HCT116 (cell line): ENCODE measurements around the gene MYL3. TPM values are rescaled to one million over a fixed set of nuclear protein-coding genes. Genes with fewer than 3 reads are reported as not detected.

Experiments
- ATAC-seq: fragments of 200-7000 bp; cut with Tn5 transposase; 2 replicates; pipeline ENCODE4 v1.9.1; 2020; ENCODE audit warnings: mild to moderate bottlenecking, moderate library complexity
- BruUV-seq: library from RNA; stranded (reverse); fragments of 400-500 nt; replicated peaks from 2 replicates; lab custom pipeline; 2021; lab: Mats Ljungman, UMichigan
- CTCF ChIA-PET: fragments of 300-600 bp; sonication (Branson Sonifier 250); formaldehyde crosslinking; loops from one replicate; lab custom pipeline; 2021; ENCODE audit warnings: antibody characterized with exemption; lab: Charles Lee
- POLR2A ChIA-PET: fragments of 300-600, 350-600 bp; sonication (Branson Sonifier 250); formaldehyde crosslinking; loops from one replicate; lab custom pipeline; 2021; ENCODE audit warnings: antibody characterized with exemption; lab: Charles Lee
- RAD21 ChIA-PET, 2 experiments: fragments of 300-600 bp; sonication (Branson Sonifier 250); formaldehyde crosslinking; loops; one replicate each; lab custom pipeline; 2023; ENCODE audit warnings: low total read pairs in 2 of 2; ENCODE audit not compliant: uncharacterized antibody in 2 of 2, unreplicated experiment in 2 of 2, low non-redundant PET in 1 of 2; lab: Charles Lee
- DNase-seq: peaks from one replicate; pipeline ENCODE4 v3.0.0-alpha.2; 2010; ENCODE audit warnings: low read depth, low spot score
- H2AFZ ChIP-seq: fragments of 200-600 bp; shearing (Covaris generic), sonication (generic); 2 replicates; pipeline ENCODE4 v1.6.1; 2017; ENCODE audit warnings: low read depth, mixed run types, mixed read lengths, antibody characterized with exemption, low read length; ENCODE audit not compliant: poor library complexity, severe bottlenecking
- H3K27ac ChIP-seq: 2 replicates; pipeline ENCODE4 v1.5.1; 2012; ENCODE audit warnings: low read depth, low read length
- H3K27me3 ChIP-seq: fragments of 200-600 bp; sonication (generic); 2 replicates; pipeline ENCODE4 v1.6.1; 2016; ENCODE audit warnings: mixed run types, low read length, mixed read lengths; ENCODE audit not compliant: insufficient read depth
- H3K36me3 ChIP-seq, 2 experiments: fragments of 200-500 bp in 1 of 2; fragments of 200-600 bp in 1 of 2; sonication (Bioruptor generic) in 1 of 2; sonication (generic) in 1 of 2; 2 replicates each; pipeline versions ENCODE4 v1.5.1 to v1.6.1; 2014 to 2016; ENCODE audit warnings: low read length in 2 of 2, inconsistent platforms in 1 of 2, mixed read lengths in 1 of 2, mixed run types in 1 of 2; ENCODE audit not compliant: insufficient read depth in 2 of 2, control insufficient read depth in 1 of 2
- H3K4me1 ChIP-seq, 2 experiments: fragments of 200-600 bp in 1 of 2; sonication (generic) in 1 of 2; 2 replicates each; pipeline versions ENCODE4 v1.5.1 to v1.6.1; 2012 to 2017; ENCODE audit warnings: low read length in 2 of 2, inconsistent platforms in 1 of 2, mild to moderate bottlenecking in 1 of 2, mixed read lengths in 1 of 2, mixed run types in 1 of 2, moderate library complexity in 1 of 2; ENCODE audit not compliant: insufficient read depth in 2 of 2, control insufficient read depth in 1 of 2
- H3K4me2 ChIP-seq: fragments of 200-600 bp; sonication (generic); 2 replicates; pipeline ENCODE4 v1.6.1; 2017; ENCODE audit warnings: mixed run types, low read length, mixed read lengths
- H3K4me3 ChIP-seq, 2 experiments: fragments of 200-600 bp in 1 of 2; sonication (generic) in 1 of 2; replicated peaks in 1 of 2; 2 replicates each; pipeline ENCODE4 v1.5.1; 2011 to 2016; ENCODE audit warnings: low read length in 2 of 2, control low read depth in 1 of 2, low read depth in 1 of 2, mild to moderate bottlenecking in 1 of 2, mixed read lengths in 1 of 2, mixed run types in 1 of 2
- H3K79me2 ChIP-seq: fragments of 200-600 bp; sonication (generic); 2 replicates; pipeline ENCODE4 v1.6.1; 2017; ENCODE audit warnings: mild to moderate bottlenecking, mixed run types, low read length, moderate library complexity, mixed read lengths; ENCODE audit not compliant: insufficient read depth
- H3K9ac ChIP-seq: fragments of 200-600 bp; sonication (generic); 2 replicates; pipeline ENCODE4 v1.6.1; 2016; ENCODE audit warnings: low read length, mixed read lengths
- H3K9me2 ChIP-seq: fragments of 200-600 bp; sonication (generic), shearing (Covaris generic); 2 replicates; pipeline ENCODE4 v1.6.1; 2017; ENCODE audit warnings: mixed run types, mild to moderate bottlenecking, moderate library complexity; ENCODE audit not compliant: insufficient read depth
- H3K9me3 ChIP-seq, 2 experiments: fragments of 200-500 bp in 1 of 2; fragments of 200-600 bp in 1 of 2; sonication (Bioruptor generic) in 1 of 2; sonication (generic) in 1 of 2; 2 replicates each; pipeline ENCODE4 v1.6.1; 2014 to 2017; ENCODE audit warnings: low read length in 2 of 2, mixed read lengths in 2 of 2, inconsistent platforms in 1 of 2, low read depth in 1 of 2, mild to moderate bottlenecking in 1 of 2, mixed run types in 1 of 2, moderate library complexity in 1 of 2; ENCODE audit not compliant: control insufficient read depth in 1 of 2, insufficient read depth in 1 of 2
- H4K20me1 ChIP-seq: fragments of 200-600 bp; sonication (generic), shearing (Covaris generic); 2 replicates; pipeline ENCODE4 v1.6.1; 2017; ENCODE audit warnings: mixed run types, mild to moderate bottlenecking, moderate library complexity; ENCODE audit not compliant: insufficient read depth
- CBX3 ChIP-seq: IDR thresholded peaks from 2 replicates; pipeline ENCODE4 v1.6.1; 2012; ENCODE audit warnings: low read depth
- CEBPB ChIP-seq: IDR thresholded peaks from 2 replicates; pipeline ENCODE4 v1.6.1; 2012; ENCODE audit warnings: low read depth
- CTCF ChIP-seq, 3 experiments: fragments of 200-600 bp in 1 of 3; sonication (generic) in 1 of 3; IDR thresholded peaks in 2 of 3; conservative IDR thresholded peaks in 1 of 3; 2 replicates each; pipeline ENCODE4 v1.5.1; 2012 to 2017; ENCODE audit warnings: low read depth in 2 of 3, low read length in 2 of 3, antibody characterized with exemption in 1 of 3, borderline replicate concordance in 1 of 3, control low read depth in 1 of 3, mild to moderate bottlenecking in 1 of 3, mixed read lengths in 1 of 3, mixed run types in 1 of 3, moderate library complexity in 1 of 3; ENCODE audit not compliant: insufficient read depth in 1 of 3
- ELF1 ChIP-seq: IDR thresholded peaks from 2 replicates; pipeline ENCODE4 v1.6.1; 2012; ENCODE audit warnings: low read depth, borderline replicate concordance
- MAX ChIP-seq: IDR thresholded peaks from 2 replicates; pipeline ENCODE4 v1.6.1; 2012
- RAD21 ChIP-seq: IDR thresholded peaks from 2 replicates; pipeline ENCODE4 v1.6.1; 2012; ENCODE audit warnings: low read depth, mild to moderate bottlenecking
- SIN3A ChIP-seq: IDR thresholded peaks from 2 replicates; pipeline ENCODE4 v1.6.1; 2012; ENCODE audit warnings: low read depth
- ZNF274 ChIP-seq: fragments of 200-500 bp; sonication (Bioruptor generic); IDR thresholded peaks from 2 replicates; pipeline ENCODE4 v1.6.1; 2014; ENCODE audit warnings: mild to moderate bottlenecking, low read depth, low read length, inconsistent platforms
- intact Hi-C: fragments of 100-400 bp; cut with micrococcal nuclease; formaldehyde crosslinking; loops from 2 replicates; pipeline ENCODE4 v1.10.0; 2022
- total RNA-seq: library from RNA; stranded (reverse); gene quantifications from one replicate; pipeline ENCODE4 v1.2.1, GENCODE V29; 2021; ENCODE audit not compliant: unreplicated experiment

Gene MYL3
- total RNA-seq, 1 experiment from 2014 or later: not detected

- no peak for DNase-seq
- Histone ChIP-seq H4K20me1 (no peaks in the 10 kb centered on the region), H3K9me3 (no peaks in the 10 kb centered on the region), H3K27ac (no peak overlapping the region), H3K9me2 (no peaks in the 10 kb centered on the region), H3K36me3 (no peaks in the 10 kb centered on the region), H3K27me3 (no peaks in the 10 kb centered on the region), H3K9ac (no peak overlapping the region), H3K4me1 (no peaks in the 10 kb centered on the region), H3K4me2 (no peak overlapping the region), H3K79me2 (no peaks in the 10 kb centered on the region), H2AFZ (no peak overlapping the region), H3K4me3 (no peak overlapping the region)
- POLR2A ChIA-PET: no interaction called here
- TF ChIP-seq RAD21 (peak; percentile 81), MAX (no peak), CEBPB (no peak), ZNF274 (no peak), ELF1 (no peak), CTCF (IDR thresholded peaks at IDR 0.05 in 2 of 3, conservative IDR thresholded peaks at IDR 0.05 in 1 of 3; ENCODE audit: borderline replicate concordance in 1 of 3, insufficient read depth in 1 of 3, low read depth in 2 of 3, low read length in 2 of 3) (peak; percentile 93 to 95 (median 94)), SIN3A (no peak), CBX3 (no peak)
- CTCF ChIA-PET: interaction anchor here (1.5 to 2.3 kb wide), 2 partner anchors 28 to 42 kb away, joined by 5 to 7 read pairs; no protein-coding TSS in a partner anchor
- no TSS peak for BruUV-seq
- peak; percentile 86 for ATAC-seq
- intact Hi-C loops: loop anchor here (1.0 to 5.0 kb wide), 3 partner anchors 28 to 505 kb away; no protein-coding TSS in a partner anchor
- RAD21 ChIA-PET: interaction anchor here in 1 of 2 experiments (0.9 kb wide), 1 partner anchor 25 kb away, joined by 3 read pairs; no protein-coding TSS in a partner anchor
Measured at GRCh38 chr3:46866720-46867549, 3.7 kb upstream of the MYL3 start.
